Measurements from ENCODE around the gene BAIAP2L1.

The BAIAP2L1 gene

GRCh38 chr7:98359395-98359794 is 41.5 kb downstream of the BAIAP2L1 start:
- DNase-seq (ENCODE audit: low spot score) = no peak

DNA sequence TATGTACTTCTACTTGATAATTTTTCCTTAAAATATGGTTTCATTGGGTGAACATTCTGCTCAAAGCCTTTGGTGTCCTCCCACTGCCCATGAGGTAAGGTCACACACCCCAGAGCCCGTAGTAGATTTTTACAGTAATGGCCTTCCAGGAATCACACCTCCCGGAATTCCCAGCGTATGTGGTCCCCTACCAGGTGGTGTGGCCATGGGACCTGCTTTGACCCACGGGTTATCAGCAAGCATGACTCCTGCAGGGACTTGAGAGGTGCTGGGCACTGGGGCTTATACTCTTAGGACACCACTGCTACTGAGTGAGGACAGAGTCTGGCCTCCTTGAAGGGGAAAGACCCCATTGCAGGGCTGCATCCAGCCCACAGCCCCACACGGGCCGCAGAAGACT is 42.2 kb downstream of the BAIAP2L1 start:
- DNase-seq (ENCODE audit: low spot score) = no peak

GRCh38 chr7:98357751-98358161 is 43.1 kb downstream of the BAIAP2L1 start:
- no peak for DNase-seq (ENCODE audit: low spot score)

DNA sequence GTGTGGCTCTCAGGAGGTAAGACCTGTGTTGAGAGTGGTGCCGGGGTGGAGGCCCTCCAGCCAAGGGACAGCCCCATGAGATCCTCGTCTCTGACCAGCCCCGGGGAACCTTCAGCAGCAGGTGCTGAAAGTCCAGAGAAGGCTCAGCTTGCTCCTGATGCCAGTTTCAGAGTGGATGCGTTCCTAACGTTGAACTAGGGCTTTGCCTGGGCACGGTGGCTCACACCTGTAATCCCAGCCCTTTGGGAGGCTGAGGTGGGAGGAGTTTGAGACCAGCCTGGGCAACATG is 45.7 kb downstream of the BAIAP2L1 start:
- DNase-seq (ENCODE audit: low spot score) = no peak

DNA sequence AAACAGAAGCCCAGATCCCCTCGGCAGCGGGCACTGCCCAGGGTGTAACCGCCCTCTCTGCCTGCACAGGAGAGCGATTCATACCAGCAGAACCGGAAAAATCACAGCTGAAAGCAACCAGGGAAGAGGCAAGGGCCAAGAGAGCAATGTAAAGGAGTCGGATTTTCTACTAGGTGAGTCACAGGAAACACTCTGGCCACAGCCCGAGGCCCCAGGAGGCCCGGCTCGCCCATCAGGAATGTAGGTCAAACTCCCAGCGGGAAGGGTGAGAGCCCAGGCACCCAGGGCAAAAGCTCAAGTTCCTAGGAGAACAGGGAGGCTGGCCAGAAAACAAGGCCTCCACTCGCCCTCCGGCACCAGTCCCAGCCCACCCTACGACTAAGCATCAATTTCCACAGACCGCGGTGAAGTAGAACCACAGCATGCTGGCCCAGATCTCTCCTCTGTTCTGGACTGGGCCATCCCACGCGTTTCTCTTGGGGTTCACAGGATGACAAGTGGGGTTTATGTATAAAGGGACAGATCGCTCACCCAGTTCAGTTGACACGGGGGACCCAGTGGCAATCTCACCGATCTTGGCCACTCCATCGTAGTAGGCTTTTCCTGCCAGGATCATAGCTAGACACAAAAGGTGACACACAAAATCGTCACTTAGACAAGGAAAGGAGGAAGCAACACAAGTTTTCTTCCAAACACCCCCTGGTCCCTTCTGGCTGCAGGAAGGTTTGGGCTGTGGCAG is 46.2 kb downstream of the BAIAP2L1 start:
- peak; percentile 77 for DNase-seq (ENCODE audit: low spot score)

DNA sequence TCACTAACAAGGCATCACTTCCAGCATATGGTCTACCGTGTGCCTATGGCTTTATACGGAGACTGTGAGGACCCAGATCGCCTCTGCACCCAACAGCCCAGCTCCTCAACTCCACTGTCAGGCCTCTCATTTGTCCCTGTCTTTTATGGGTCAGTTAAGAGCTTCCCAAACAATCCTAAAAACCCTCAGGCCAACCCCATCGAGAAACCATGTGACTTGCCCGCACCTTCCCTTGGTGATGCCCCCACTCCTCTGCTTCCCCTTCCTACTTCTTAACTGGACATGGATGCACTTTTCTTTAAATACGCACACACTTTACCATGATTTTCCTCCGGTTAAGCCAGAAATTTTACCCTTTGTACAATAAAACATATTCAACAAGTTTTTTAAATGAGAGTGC is 46.8 kb downstream of the BAIAP2L1 start:
- DNase-seq (ENCODE audit: low spot score) = no peak

GRCh38 chr7:98352621-98353020 is 48.3 kb downstream of the BAIAP2L1 start:
- no peak for DNase-seq (ENCODE audit: low spot score)

GRCh38 chr7:98351136-98351535 is 49.8 kb downstream of the BAIAP2L1 start:
- DNase-seq (ENCODE audit: low spot score) = no peak

- DNase-seq (ENCODE audit: low spot score) = no peak
Measured at GRCh38 chr7:98348726-98349474, 52.0 kb downstream of the BAIAP2L1 start.

DNA sequence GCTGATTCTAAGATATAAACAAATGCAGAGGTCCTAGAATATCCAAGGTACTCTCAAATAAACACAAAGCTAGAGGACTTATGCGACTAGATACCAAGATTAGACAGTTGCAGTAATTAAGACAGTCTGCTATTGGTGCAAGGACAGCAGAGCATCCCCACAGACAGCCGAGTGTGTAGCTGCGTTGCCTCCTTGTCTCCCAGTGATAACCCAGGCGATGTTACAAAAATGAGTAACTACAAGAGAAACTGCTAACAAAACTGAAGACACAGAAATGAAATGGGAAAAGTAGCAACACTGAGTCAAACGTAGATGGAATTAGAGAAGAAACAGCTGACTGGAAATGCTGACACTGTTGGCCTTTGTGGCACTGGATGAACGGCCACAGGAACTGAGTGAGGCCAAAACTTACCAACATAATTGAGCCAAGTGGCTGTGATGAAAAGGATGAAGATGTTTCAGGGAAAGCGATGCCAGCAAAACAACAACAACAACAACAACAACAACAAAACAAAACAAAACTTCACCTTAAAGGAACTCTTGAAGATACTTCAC is 54.3 kb downstream of the BAIAP2L1 start:
- no peak for DNase-seq (ENCODE audit: low spot score)

DNA sequence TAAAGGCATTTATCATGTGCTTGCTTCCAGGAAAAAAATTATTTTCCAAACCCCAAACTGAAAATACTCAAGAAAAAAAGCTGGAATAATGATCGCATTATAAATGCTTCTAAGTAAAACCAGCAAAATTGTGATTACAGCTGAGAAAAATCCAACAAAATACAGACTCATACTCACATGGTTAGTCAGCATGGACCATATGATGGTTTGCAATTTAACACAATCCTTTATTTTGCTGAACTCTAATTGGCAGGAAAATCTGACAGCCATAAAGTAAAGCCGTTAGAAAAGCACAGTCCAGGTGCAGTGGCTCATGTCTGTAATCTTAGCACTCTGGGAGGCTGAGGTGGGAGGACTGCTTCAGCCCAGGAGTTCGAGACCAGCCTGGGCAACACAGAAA is 59.8 kb downstream of the BAIAP2L1 start:
- DNase-seq (ENCODE audit: low spot score) = no peak

- no peak for DNase-seq (ENCODE audit: low spot score)
Measured at GRCh38 chr7:98339043-98339442, 61.8 kb downstream of the BAIAP2L1 start.

DNA sequence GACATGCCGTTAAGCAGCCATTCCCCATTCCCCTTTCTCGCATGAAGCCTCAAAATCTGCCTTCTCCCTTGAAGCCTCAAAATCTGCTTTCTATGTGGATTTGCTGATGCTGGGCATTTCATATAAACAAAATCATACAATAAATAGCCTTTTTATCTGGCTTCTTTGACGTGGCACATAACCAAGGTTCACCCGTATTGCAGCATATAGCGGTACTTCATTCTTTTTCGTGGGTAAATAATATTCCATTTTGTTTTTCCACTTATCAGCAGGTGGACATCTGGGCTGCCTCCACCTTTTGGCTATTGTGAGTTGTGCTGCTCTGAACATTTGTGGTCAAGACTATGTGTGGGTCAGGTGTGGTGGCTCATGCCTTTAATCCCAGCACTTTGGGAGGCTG is 62.4 kb downstream of the BAIAP2L1 start:
- no peak for DNase-seq (ENCODE audit: low spot score)

DNA sequence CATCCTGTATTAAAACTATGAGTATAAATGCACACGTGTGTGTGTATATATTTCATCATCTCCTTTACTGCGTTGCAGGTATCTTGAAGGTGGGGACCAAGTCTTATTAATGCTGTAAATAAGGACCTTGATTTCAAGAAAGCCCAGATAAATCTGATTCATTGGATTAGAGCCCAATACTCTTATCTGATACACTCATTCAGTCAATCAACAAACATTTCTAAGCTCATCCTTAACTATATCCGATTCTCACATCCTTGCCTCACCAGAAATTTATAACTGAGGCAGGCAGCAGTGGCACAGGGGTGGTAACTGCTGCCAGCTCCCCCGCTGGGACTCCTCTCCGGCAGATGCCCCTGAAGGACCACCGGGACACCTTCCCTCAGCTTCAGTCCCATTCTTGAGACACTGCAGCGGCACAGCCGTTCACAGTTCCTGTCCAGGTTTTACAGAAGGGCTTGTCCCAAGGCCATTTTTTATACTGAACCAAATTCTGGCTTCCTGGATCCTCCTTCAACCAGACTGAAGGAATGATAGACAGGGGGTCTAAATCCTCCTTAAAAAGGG is 65.4 kb downstream of the BAIAP2L1 start:
- no peak for DNase-seq (ENCODE audit: low spot score)

DNA sequence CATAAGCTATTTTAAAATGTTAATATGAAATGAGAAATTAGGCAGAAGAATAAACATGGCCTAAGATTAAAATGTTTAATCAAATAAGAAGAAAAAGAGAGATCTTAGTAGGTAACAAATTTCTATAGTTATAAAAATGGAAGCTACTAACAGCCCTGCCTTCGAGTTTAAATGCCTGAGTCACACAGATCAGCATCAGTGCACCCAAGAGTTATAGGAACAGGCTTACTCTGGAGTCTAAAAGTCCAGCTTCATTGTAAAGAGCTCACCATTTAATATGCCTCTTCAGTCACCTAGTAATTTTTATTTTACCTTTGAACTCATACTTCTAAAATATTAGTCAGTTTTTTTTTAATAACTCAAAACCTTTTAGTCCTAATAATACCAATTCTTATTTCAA is 66.8 kb downstream of the BAIAP2L1 start:
- peak; percentile 26 for DNase-seq (ENCODE audit: low spot score)

- no peak for DNase-seq (ENCODE audit: low spot score)
Measured at GRCh38 chr7:98330926-98331529, 69.9 kb downstream of the BAIAP2L1 start.

DNA sequence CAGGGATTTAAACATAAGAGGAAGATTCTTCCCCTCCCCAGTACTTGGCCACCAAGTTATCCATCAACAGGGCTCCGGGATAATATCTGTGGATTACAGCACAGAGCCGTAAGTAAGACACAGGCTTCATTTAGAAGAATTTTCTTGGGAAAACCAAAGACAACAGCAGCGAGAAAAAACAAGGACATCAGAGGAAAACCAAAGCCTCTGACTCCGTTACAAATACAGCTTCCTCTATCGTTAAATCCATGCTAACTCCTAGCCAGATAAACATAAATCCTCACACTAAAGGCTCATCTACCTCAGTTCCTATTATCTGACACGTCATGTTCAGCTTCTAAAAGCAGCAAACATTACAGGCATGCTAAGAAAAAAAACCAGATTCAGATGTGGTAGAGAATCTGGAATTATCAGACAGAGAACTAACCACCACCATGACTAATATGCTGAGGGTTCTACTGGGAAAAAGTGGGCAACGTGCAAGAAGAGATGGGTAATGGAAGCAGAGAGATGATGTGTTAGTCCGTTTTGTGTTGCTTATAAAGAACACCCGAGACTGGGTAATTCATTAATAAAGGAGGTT is 71.0 kb downstream of the BAIAP2L1 start:
- no peak for DNase-seq (ENCODE audit: low spot score)

GRCh38 chr7:98329100-98329790 is 71.6 kb downstream of the BAIAP2L1 start:
- DNase-seq (ENCODE audit: low spot score) = no peak

- DNase-seq (ENCODE audit: low spot score) = no peak
Measured at GRCh38 chr7:98324782-98325181, 76.1 kb downstream of the BAIAP2L1 start.

- no peak for DNase-seq (ENCODE audit: low spot score)
Measured at GRCh38 chr7:98323597-98324322, 77.1 kb downstream of the BAIAP2L1 start.
